ENCODE data around the gene ADGRV1. TPM values are rescaled to one million over a fixed set of nuclear protein-coding genes. Genes with fewer than 3 reads are reported as not detected.

The ADGRV1 gene
- total and polyA plus RNA-seq, 7 donors, result 0.05 to 0.83 (median 0.11) TPM; not detected in 1

DNA sequence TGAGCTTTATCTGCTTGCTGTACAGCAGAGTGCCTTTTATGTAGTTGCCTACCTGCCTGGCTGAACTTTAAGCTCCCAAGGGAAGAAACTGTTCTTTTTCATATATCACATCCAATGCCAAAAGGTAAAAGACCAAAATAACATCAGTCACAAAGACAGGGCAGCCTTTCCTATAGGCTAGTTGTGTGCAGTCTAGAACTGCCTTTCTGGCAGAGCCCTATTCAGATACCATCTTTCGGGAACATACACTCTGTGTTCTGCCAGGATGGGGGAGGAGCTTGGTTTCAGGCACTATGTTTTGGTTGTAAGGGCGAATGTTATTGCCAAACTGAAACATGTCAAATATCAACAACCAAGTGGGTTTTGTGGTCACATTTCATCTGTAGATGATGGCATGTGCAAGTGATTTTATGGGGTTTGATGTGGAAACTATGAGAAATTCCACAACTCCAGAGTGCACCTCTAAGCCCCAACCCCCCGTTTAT, 314.5 kb downstream of the ADGRV1 start:
- no peak for DNase-seq
- peaks cover 7% of the 10 kb centered on the region for H3K4me1 ChIP-seq
- no peaks in the 10 kb centered on the region for H3K36me3 ChIP-seq (ENCODE audit: insufficient read depth in 1 of 2, low read depth in 1 of 2)
- H3K9me3 ChIP-seq, result no peaks in the 10 kb centered on the region
- H3K27ac ChIP-seq, result no peak overlapping the region
- intact Hi-C loops (cut with DNase I), result no loop called here
- WGBS, 3 donors, result 39 to 59% (median 40%) methylated on average over 3 of the region's 3 CpGs
- TF ChIP-seq, protein P1, sequence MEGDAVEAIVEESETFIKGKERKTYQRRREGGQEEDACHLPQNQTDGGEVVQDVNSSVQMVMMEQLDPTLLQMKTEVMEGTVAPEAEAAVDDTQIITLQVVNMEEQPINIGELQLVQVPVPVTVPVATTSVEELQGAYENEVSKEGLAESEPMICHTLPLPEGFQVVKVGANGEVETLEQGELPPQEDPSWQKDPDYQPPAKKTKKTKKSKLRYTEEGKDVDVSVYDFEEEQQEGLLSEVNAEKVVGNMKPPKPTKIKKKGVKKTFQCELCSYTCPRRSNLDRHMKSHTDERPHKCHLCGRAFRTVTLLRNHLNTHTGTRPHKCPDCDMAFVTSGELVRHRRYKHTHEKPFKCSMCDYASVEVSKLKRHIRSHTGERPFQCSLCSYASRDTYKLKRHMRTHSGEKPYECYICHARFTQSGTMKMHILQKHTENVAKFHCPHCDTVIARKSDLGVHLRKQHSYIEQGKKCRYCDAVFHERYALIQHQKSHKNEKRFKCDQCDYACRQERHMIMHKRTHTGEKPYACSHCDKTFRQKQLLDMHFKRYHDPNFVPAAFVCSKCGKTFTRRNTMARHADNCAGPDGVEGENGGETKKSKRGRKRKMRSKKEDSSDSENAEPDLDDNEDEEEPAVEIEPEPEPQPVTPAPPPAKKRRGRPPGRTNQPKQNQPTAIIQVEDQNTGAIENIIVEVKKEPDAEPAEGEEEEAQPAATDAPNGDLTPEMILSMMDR (IDR thresholded peaks at IDR 0.05), result no peak
- no peak overlapping the region for H3K4me3 ChIP-seq
- ATAC-seq, result peak in 2 of 4 donors; percentile 47 to 78
- no peaks in the 10 kb centered on the region for H3K27me3 ChIP-seq (ENCODE audit: insufficient read depth in 3 of 3, low read length in 2 of 3)

DNA sequence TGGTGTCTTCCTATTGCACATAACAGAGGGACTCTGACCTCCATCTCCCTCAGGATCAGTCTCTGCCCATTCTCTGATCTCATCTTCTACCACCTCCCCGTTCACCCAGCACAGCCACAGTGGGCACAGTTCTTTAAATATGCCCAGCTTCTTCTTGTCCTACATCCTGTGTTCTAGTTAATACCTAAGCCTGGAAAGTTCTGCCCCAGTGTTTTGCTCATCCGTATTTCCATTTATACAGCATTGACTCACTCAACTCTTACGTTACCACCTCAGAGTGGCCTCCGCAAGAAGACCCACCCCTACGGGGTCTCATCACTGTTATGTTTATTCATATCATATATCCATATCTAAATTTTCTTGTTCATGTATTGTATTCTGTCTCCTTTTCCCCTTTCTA, 315.5 kb downstream of the ADGRV1 start:
- H3K4me1 ChIP-seq, result peaks cover 7% of the 10 kb centered on the region
- H3K27ac ChIP-seq, result no peak overlapping the region
- H3K9me3 ChIP-seq, result no peaks in the 10 kb centered on the region
- no peak for DNase-seq
- intact Hi-C loops (cut with DNase I), result no loop called here
- ATAC-seq, result no peak
- TF ChIP-seq, protein P1 (IDR thresholded peaks at IDR 0.05), result no peak
- no peak overlapping the region for H3K4me3 ChIP-seq
- H3K36me3 ChIP-seq (ENCODE audit: insufficient read depth in 1 of 2, low read depth in 1 of 2), result no peaks in the 10 kb centered on the region
- 91 to 94% (median 92%) methylated on average over 5 of the region's 5 CpGs for WGBS, 3 donors
- no peaks in the 10 kb centered on the region for H3K27me3 ChIP-seq (ENCODE audit: insufficient read depth in 3 of 3, low read length in 2 of 3)

DNA sequence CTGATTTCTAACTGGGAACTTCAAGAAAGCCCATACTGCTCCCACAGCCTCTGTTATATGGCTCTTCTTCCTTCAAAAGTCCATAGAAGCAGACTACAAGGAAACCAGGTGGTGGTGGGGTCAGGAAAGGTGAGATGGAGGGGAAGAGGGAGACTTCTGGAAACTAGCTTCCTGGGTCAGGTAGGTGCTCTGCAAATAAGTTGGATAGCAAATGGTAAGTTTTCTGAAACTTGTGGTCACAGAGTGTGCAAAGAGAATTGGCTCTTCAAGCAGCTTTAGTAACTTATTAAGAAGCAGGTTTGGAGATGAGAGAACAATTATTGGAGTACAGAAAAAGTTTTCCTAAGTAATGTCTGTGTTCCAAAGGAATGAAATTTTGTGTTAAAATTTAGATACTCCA, 316.9 kb downstream of the ADGRV1 start:
- no peak for DNase-seq
- Histone ChIP-seq H3K4me1 (peaks cover 7% of the 10 kb centered on the region), H3K27me3 (ENCODE audit: insufficient read depth in 3 of 3, low read length in 2 of 3) (no peaks in the 10 kb centered on the region), H3K27ac (no peak overlapping the region), H3K9me3 (no peaks in the 10 kb centered on the region), H3K36me3 (ENCODE audit: insufficient read depth in 1 of 2, low read depth in 1 of 2) (no peaks in the 10 kb centered on the region), H3K4me3 (no peak overlapping the region)
- TF ChIP-seq, protein P1 (IDR thresholded peaks at IDR 0.05), result no peak
- intact Hi-C loops (cut with DNase I), result no loop called here
- no peak for ATAC-seq

DNA sequence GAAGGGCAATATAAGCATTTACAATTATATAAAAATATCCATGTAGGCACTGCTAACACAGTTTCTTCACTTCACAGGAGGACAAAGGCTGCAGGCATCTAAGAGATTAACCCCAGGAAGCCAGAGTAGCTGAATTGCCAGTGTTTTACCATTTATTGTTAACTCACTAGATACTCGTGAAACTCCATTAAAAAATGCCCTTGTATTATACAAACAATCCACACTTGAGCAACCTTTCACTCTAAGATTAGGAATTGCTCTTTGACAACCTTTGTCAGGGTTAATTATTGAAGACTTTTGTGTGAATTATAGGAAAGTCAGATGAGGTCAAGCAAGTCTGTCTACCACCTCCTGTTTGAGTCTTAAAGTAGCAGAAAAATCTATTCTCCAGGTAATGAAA, 317.8 kb downstream of the ADGRV1 start:
- H3K4me1 ChIP-seq, result peaks cover under 1% of the 10 kb centered on the region
- ATAC-seq, result no peak
- intact Hi-C loops (cut with DNase I), result no loop called here
- no peaks in the 10 kb centered on the region for H3K36me3 ChIP-seq (ENCODE audit: insufficient read depth in 1 of 2, low read depth in 1 of 2)
- TF ChIP-seq, protein P1 (IDR thresholded peaks at IDR 0.05), result no peak
- no peak for DNase-seq
- no peaks in the 10 kb centered on the region for H3K27me3 ChIP-seq (ENCODE audit: insufficient read depth in 3 of 3, low read length in 2 of 3)
- no peaks in the 10 kb centered on the region for H3K9me3 ChIP-seq
- no peak overlapping the region for H3K27ac ChIP-seq
- no peak overlapping the region for H3K4me3 ChIP-seq
- 49 to 63% (median 62%) methylated on average over 1 of the region's 1 CpG for WGBS, 3 donors

DNA sequence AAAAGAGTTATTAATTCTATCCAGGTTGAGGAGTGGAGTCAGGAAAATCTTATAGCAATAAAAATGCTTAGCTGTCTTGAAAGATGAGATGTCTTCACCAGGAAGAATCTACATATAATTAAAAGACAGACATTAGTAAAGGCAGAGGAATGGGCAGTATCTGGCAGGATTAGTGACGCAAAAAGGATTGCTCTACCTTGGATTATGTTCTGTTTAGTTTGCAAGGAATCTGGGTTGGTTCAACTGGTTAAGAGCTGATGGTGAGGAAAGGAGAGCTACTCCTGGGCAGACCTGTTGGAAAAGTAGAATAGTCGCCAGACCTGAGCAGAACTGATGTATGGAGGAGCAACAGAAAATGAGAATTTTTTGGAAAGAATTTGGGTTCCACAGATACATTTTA, 318.5 kb downstream of the ADGRV1 start:
- intact Hi-C loops (cut with DNase I), result no loop called here
- no peaks in the 10 kb centered on the region for H3K4me1 ChIP-seq
- DNase-seq (no peak), ATAC-seq (no peak)
- no peak overlapping the region for H3K27ac ChIP-seq
- WGBS, 3 donors, result 96 to 98% (median 97%) methylated on average over 2 of the region's 2 CpGs
- TF ChIP-seq, protein P1 (IDR thresholded peaks at IDR 0.05), result no peak
- no peaks in the 10 kb centered on the region for H3K9me3 ChIP-seq
- H3K27me3 ChIP-seq (ENCODE audit: insufficient read depth in 3 of 3, low read length in 2 of 3), result no peaks in the 10 kb centered on the region
- no peak overlapping the region for H3K4me3 ChIP-seq
- H3K36me3 ChIP-seq (ENCODE audit: insufficient read depth in 1 of 2, low read depth in 1 of 2), result no peaks in the 10 kb centered on the region
